Measurements from ENCODE around the gene ADGRV1.

- no peak for TF ChIP-seq TAF1 (IDR thresholded peaks at IDR 0.05; ENCODE audit: borderline replicate concordance, insufficient read depth, low read length)
- TF ChIP-seq POLR2AphosphoS5 (IDR thresholded peaks at IDR 0.05; ENCODE audit: low read depth, low read length) = no peak
These were observed 353.9 kb downstream of the ADGRV1 start for GRCh38 chr5:90912476-90912875.

All from PFSK-1 (cell line).